ENCODE measurements around the gene EDA.

EDA gene

DNA sequence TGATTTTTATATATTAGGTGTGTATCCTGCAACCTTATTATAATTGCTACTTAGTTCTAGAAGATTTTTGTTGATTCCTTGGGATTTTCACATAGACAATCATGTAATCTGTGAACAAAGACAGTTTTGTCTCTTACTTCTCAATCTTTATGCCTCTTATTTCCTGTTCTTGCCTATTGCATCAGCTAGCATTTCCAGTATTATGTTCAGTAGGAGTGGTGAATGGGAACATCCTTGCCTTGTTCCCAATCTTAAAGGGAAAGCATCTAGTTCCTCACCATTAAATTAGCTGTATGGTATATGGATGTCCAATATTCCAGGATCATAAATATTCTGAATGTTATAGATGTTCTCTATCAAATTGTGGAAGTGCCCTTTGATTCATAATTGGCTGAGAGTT is 392.0 kb downstream of the EDA start:
- TF ChIP-seq CTCF (IDR thresholded peaks at IDR 0.05; ENCODE audit: low read depth, low read length, missing control alignments): no peak
- H3K4me3 ChIP-seq (replicated peaks; ENCODE audit: low read depth, low read length): no peak overlapping the region
- DNase-seq (ENCODE audit: extremely low read depth, low read depth): no peak

DNA sequence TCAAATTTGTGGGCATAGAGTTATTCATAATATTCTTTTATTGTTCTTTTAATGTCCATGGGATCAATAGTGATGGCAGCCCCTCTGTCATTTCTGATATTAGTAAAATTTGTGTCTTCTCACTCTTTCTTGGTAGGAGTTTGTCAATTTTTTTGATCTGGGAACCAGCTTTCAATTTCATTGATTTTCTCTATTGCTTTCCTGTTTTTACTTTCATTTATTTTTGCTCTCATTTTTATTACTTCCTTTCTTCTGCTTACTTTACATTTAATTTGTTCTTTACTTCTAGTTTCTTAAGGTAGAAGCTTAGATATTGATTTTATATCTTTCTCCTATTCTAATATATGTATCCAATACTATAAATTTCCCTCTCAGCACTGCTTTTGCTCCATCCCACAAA is 393.1 kb downstream of the EDA start:
- no peak for TF ChIP-seq CTCF (IDR thresholded peaks at IDR 0.05; ENCODE audit: low read depth, low read length, missing control alignments)
- H3K4me3 ChIP-seq (replicated peaks; ENCODE audit: low read depth, low read length): no peak overlapping the region
- DNase-seq (ENCODE audit: extremely low read depth, low read depth): no peak

- TF ChIP-seq CTCF (IDR thresholded peaks at IDR 0.05; ENCODE audit: low read depth, low read length, missing control alignments): no peak
- H3K4me3 ChIP-seq (replicated peaks; ENCODE audit: low read depth, low read length): no peak overlapping the region
These were observed 394.1 kb downstream of the EDA start for GRCh38 chrX:70009970-70010369.

DNA sequence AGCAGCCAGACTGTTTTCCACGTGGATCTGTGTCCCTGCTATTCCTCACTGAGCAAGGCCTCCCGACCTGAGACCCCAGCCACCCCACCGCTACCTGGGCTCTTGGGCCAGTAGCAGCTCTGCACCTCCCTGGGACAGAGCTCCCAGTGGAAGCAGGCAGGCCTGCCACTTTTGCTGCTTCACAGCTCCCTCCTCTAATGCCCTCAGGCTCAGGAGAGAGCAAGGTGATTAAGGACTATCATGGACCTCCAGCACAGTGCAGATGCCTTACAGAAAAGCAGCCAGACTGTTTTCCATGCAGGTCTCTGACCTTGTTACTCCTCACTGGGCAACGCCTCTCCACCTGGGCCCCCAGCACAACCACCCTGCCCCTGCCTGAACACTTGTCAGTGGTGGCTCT is 396.8 kb downstream of the EDA start:
- TF ChIP-seq CTCF (IDR thresholded peaks at IDR 0.05; ENCODE audit: low read depth, low read length, missing control alignments): no peak
- H3K4me3 ChIP-seq (replicated peaks; ENCODE audit: low read depth, low read length): no peak overlapping the region
- DNase-seq (ENCODE audit: extremely low read depth, low read depth): no peak

More at GRCh38 chrX:70009970-70010369, 394.1 kb downstream of the EDA start:
- no peak for DNase-seq (ENCODE audit: extremely low read depth, low read depth)

GRCh38 chrX:70013466-70014381 is 397.8 kb downstream of the EDA start:
- H3K4me3 ChIP-seq (replicated peaks; ENCODE audit: low read depth, low read length): no peak overlapping the region
- TF ChIP-seq CTCF (IDR thresholded peaks at IDR 0.05; ENCODE audit: low read depth, low read length, missing control alignments): no peak

GRCh38 chrX:70016513-70016912 is 400.6 kb downstream of the EDA start:
- TF ChIP-seq CTCF (IDR thresholded peaks at IDR 0.05; ENCODE audit: low read depth, low read length, missing control alignments): no peak
- H3K4me3 ChIP-seq (replicated peaks; ENCODE audit: low read depth, low read length): no peak overlapping the region
- no peak for DNase-seq (ENCODE audit: extremely low read depth, low read depth)

More at GRCh38 chrX:70013466-70014381, 397.8 kb downstream of the EDA start:
- no peak for DNase-seq (ENCODE audit: extremely low read depth, low read depth)

All from HFF-Myc (cell line).